Lung (tissue), 12 donors: ENCODE results near the gene LRRC61. TPM values are rescaled to one million over a fixed set of nuclear protein-coding genes. Genes with fewer than 3 reads are reported as not detected.

Experiments used
- ATAC-seq: fragments of 200-7000 bp; cut with Tn5 transposase; one replicate; pipeline ENCODE4 v1.9.1; 2020; ENCODE audit warnings: moderate number of reproducible peaks; ENCODE audit not compliant: insufficient read depth, low FRiP score
- DNase-seq, 3 donors: peaks; one replicate each; pipeline ENCODE4 v3.0.0-alpha.2; 2013 to 2017
- H3K27ac ChIP-seq, 2 donors: one replicate each; pipeline ENCODE4 v1.5.1; 2013; ENCODE audit warnings: mild to moderate bottlenecking in 2 of 2, moderate library complexity in 2 of 2, control low read depth in 1 of 2, inconsistent platforms in 1 of 2, low read depth in 1 of 2, low read length in 1 of 2
- H3K27me3 ChIP-seq, 3 donors: one replicate each; pipeline ENCODE4 v1.5.1; 2013; ENCODE audit warnings: low read length in 2 of 3; ENCODE audit not compliant: control insufficient read depth in 3 of 3, insufficient read depth in 3 of 3
- H3K36me3 ChIP-seq, 4 donors: one replicate each; pipeline ENCODE4 v1.5.1; 2013; ENCODE audit warnings: low read length in 4 of 4, mild to moderate bottlenecking in 1 of 4, moderate library complexity in 1 of 4; ENCODE audit not compliant: control insufficient read depth in 4 of 4, insufficient read depth in 4 of 4
- H3K4me1 ChIP-seq, 5 donors: one replicate each; pipeline ENCODE4 v1.5.1; 2013; ENCODE audit warnings: low read length in 5 of 5, mild to moderate bottlenecking in 2 of 5, moderate library complexity in 1 of 5; ENCODE audit not compliant: control insufficient read depth in 5 of 5, insufficient read depth in 5 of 5
- H3K4me3 ChIP-seq: one replicate; pipeline ENCODE4 v1.5.1; 2013; ENCODE audit warnings: mild to moderate bottlenecking, control low read depth, moderate library complexity
- H3K9ac ChIP-seq, 2 donors: one replicate each; pipeline ENCODE4 v1.5.1; 2013; ENCODE audit warnings: low read length in 2 of 2, control low read depth in 1 of 2; ENCODE audit not compliant: insufficient read depth in 1 of 2
- H3K9me3 ChIP-seq, 4 donors: one replicate each; pipeline ENCODE4 v1.5.1; 2013; ENCODE audit warnings: low read length in 3 of 4, mild to moderate bottlenecking in 1 of 4, moderate library complexity in 1 of 4; ENCODE audit not compliant: control insufficient read depth in 4 of 4, insufficient read depth in 3 of 4
- CTCF ChIP-seq: IDR thresholded peaks from 2 replicates; pipeline ENCODE4 v1.5.1; 2012; ENCODE audit warnings: mild to moderate bottlenecking; ENCODE audit errors: control extremely low read depth, extremely low read depth
- WGBS, 2 donors: extraction: QIAGEN DNeasy Blood & Tissue Kit; methylation state at CpG; one replicate each; pipeline ENCODE4 v1.1.7; 2013; 5-methylcytosine and 5-hydroxymethylcytosine counted together
- polyA plus RNA-seq, 2 donors: library from polyadenylated mRNA; stranded (reverse); fragments of 200-250 nt; gene quantifications; one replicate each; pipeline ENCODE4 v1.2.1, GENCODE V29; 2013
- total RNA-seq, 2 donors: library from RNA; depleted of rRNA in 1 of 2; stranded (reverse); fragments of >200 nt in 1 of 2; gene quantifications; one replicate each; pipeline ENCODE4 v1.2.1, GENCODE V29; 2014 to 2021
- donor health status: control.
- donor health status: control.
- donor health status: Bipolar disorder and iron deficiency.
- donor health status: healthy.
- donor health status: DM: yes; HTN: yes; CAD: no.

Gene LRRC61
- total and polyA plus RNA-seq, 4 donors, result 7.1 to 18.8 (median 13.0) TPM

GRCh38 chr7:150327308-150327707, 4.2 kb downstream of the LRRC61 start:
- H3K36me3 ChIP-seq, result peaks cover 0 to 20% (median 6%) of the 10 kb centered on the region in 4 donors
- H3K4me1 ChIP-seq, result peaks cover 0 to 33% (median 12%) of the 10 kb centered on the region in 5 donors
- no peaks in the 10 kb centered on the region for H3K9me3 ChIP-seq
- no peaks in the 10 kb centered on the region for H3K27me3 ChIP-seq
- WGBS, 2 donors, result 93 to 95% methylated on average over 3 of the region's 3 CpGs
- ATAC-seq, result no peak
- H3K27ac ChIP-seq, result no peak overlapping the region
- TF ChIP-seq CTCF, result no peak
- no peak for DNase-seq
- no peak overlapping the region for H3K9ac ChIP-seq
- no peak overlapping the region for H3K4me3 ChIP-seq

GRCh38 chr7:150329331-150330120, 6.4 kb downstream of the LRRC61 start:
- 86 to 90% methylated on average over 22 of the region's 22 CpGs for WGBS, 2 donors
- DNase-seq (no peak), ATAC-seq (no peak)
- Histone ChIP-seq H3K27ac (no peak overlapping the region), H3K27me3 (no peaks in the 10 kb centered on the region), H3K9me3 (no peaks in the 10 kb centered on the region), H3K4me1 (peaks cover 0 to 17% (median 7%) of the 10 kb centered on the region in 5 donors), H3K4me3 (no peak overlapping the region), H3K9ac (no peak overlapping the region), H3K36me3 (peaks cover 0 to 20% (median 9%) of the 10 kb centered on the region in 4 donors)
- TF ChIP-seq CTCF, result no peak

GRCh38 chr7:150330211-150330885, 7.2 kb downstream of the LRRC61 start:
- 93 to 94% methylated on average over 19 of the region's 19 CpGs for WGBS, 2 donors
- no peak overlapping the region for H3K9ac ChIP-seq
- peaks cover 0 to 20% (median 9%) of the 10 kb centered on the region in 4 donors for H3K36me3 ChIP-seq
- DNase-seq, result no peak
- no peak for ATAC-seq
- H3K4me3 ChIP-seq, result no peak overlapping the region
- no peaks in the 10 kb centered on the region for H3K9me3 ChIP-seq
- peaks cover 0 to 17% (median 0%) of the 10 kb centered on the region in 5 donors for H3K4me1 ChIP-seq
- no peak overlapping the region for H3K27ac ChIP-seq
- no peaks in the 10 kb centered on the region for H3K27me3 ChIP-seq
- TF ChIP-seq CTCF, result no peak
